ENCODE data around the gene SCN2B. TPM values are rescaled to one million over a fixed set of nuclear protein-coding genes. Genes with fewer than 3 reads are reported as not detected.

Gene SCN2B
- total RNA-seq, 1 donor from 2014 or later, result 24.9 TPM

DNA sequence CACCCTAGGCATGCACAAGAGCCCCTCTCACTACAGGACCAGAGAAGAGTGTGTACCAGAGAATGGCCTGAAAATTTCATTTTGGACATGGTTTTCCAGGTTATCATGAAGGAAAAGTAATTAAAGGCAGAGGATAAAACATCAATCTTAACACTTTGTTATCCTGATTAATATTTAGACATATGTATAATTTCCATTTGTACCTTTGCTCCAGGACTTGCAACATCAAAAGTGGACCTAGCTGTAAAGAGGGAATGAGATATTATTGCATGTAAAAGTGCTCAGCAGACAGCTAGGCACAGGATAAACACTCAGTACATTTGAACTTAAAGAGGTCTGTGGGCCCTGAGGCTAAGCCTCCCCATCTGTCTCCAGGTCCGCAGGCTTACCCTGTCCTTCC, 21.8 kb downstream of the SCN2B start:
- H3K4me3 ChIP-seq, result no peak overlapping the region
- H3K4me1 ChIP-seq, result peaks cover 35% of the 10 kb centered on the region
- H3K36me3 ChIP-seq, result no peaks in the 10 kb centered on the region
- no peak for DNase-seq
- no peak overlapping the region for H3K27ac ChIP-seq (replicated peaks)
- intact Hi-C loops (cut with micrococcal nuclease), result no loop called here
- H3K9me3 ChIP-seq (replicated peaks), result no peaks in the 10 kb centered on the region
- TF ChIP-seq, protein P1, sequence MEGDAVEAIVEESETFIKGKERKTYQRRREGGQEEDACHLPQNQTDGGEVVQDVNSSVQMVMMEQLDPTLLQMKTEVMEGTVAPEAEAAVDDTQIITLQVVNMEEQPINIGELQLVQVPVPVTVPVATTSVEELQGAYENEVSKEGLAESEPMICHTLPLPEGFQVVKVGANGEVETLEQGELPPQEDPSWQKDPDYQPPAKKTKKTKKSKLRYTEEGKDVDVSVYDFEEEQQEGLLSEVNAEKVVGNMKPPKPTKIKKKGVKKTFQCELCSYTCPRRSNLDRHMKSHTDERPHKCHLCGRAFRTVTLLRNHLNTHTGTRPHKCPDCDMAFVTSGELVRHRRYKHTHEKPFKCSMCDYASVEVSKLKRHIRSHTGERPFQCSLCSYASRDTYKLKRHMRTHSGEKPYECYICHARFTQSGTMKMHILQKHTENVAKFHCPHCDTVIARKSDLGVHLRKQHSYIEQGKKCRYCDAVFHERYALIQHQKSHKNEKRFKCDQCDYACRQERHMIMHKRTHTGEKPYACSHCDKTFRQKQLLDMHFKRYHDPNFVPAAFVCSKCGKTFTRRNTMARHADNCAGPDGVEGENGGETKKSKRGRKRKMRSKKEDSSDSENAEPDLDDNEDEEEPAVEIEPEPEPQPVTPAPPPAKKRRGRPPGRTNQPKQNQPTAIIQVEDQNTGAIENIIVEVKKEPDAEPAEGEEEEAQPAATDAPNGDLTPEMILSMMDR (IDR thresholded peaks at IDR 0.05; ENCODE audit: borderline replicate concordance), result no peak
- H3K27me3 ChIP-seq (ENCODE audit: low read depth), result peaks cover 64% of the 10 kb centered on the region

DNA sequence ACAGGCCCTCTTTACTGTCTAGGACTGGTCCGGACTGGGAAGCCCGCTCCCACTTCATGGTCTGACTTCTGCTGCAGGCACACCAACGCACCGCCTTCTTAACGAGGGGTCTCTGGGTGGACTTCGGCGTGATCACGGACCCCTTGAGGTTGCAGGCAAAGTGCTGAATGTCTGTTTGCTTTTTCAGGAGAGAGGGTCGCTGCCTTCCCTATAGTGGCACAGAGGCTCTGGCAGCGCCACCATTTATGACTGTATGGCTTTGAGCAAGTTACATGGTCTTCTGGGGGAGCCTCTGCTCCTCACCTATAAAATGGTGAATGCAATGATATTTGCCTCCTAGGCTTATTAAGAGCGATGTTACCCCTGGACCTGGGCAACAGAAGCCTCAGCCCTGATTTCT, 22.5 kb downstream of the SCN2B start:
- peaks cover 42% of the 10 kb centered on the region for H3K4me1 ChIP-seq
- H3K27ac ChIP-seq (replicated peaks), result no peak overlapping the region
- H3K36me3 ChIP-seq, result no peaks in the 10 kb centered on the region
- no peaks in the 10 kb centered on the region for H3K9me3 ChIP-seq (replicated peaks)
- H3K4me3 ChIP-seq, result no peak overlapping the region
- no peak for DNase-seq
- intact Hi-C loops (cut with micrococcal nuclease), result no loop called here
- TF ChIP-seq, protein P1 (IDR thresholded peaks at IDR 0.05; ENCODE audit: borderline replicate concordance), result no peak
- peaks cover 64% of the 10 kb centered on the region for H3K27me3 ChIP-seq (ENCODE audit: low read depth)

DNA sequence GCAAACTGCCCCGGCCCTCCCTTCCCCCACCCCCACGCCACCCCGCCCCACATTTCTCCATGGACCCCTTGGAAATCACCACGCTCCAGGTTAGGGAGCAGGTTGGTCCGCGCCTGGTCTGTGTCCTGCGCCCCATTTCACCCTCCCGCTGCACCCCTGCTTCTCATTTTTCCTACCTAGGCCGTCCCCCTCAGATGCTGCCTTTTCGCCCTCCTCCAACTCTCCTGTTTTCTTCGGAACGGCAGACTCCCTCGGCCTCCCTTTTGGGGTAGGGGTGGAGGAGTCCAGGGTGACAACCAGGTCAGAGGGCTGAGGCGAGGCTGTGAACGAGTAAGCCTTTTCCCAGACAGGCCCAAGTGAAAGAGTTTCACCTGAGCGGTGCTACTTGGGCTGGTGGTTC, 22.9 kb downstream of the SCN2B start:
- Histone ChIP-seq H3K27ac (replicated peaks) (no peak overlapping the region), H3K9me3 (replicated peaks) (no peaks in the 10 kb centered on the region), H3K4me3 (peak overlapping the region; percentile 75), H3K27me3 (ENCODE audit: low read depth) (peaks cover 64% of the 10 kb centered on the region), H3K4me1 (peaks cover 46% of the 10 kb centered on the region), H3K36me3 (no peaks in the 10 kb centered on the region)
- TF ChIP-seq, protein P1 (IDR thresholded peaks at IDR 0.05; ENCODE audit: borderline replicate concordance), result no peak
- no peak for DNase-seq
- intact Hi-C loops (cut with micrococcal nuclease), result no loop called here

DNA sequence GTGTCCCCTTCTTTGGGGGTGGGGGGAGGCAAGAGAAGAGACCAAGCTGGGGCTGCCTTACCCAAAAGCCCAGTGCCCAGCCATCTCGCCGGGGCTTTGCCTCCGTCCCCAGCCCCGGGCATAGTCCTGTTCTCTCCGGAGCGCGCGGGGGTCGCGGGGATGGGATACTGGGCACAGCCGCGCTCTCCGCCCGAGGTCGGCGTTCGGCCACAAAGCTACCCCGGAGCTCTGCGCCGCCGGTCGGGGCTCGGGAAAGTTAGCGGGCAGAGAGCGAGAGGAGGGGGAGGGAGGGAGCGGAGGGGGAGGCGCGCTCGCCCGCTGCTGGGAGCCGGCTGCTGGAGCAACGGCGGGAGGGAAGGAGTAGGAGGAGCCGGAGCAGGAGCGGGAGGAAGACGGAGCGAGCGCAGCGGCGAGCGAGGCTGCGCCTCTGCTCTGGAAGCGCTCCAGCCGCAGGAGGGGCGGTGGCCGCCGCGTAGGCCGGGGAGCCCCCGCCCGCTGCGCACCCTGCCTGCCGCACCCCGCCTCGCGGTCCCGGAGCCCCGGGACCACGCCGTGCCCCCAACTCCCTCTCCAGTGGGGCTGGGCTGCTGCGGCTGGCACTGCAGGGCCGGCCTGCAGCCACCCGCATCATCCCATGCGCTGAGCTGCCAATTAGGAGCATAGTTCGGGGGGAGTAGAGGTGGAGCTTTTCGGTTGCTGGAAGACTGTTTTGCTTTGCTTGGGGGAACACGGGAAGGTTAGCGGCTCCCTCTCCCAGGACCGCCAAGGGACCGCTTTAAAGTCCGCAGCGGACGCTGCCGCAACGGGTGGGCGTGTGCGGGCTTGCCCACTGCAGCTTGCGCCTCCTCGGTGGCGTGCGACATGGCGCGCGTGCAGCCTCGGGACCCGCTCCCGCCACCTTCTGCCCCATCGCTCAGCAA, 23.6 kb downstream of the SCN2B start, which contains the start of gene SCN4B:
TSS of gene SCN4B (minus strand) at position 272 of the 920 bp plus-strand sequence. CDS start at position 122, 150 bp downstream.
- H3K9me3 ChIP-seq (replicated peaks), result no peaks in the 10 kb centered on the region
- H3K36me3 ChIP-seq, result no peaks in the 10 kb centered on the region
- H3K27me3 ChIP-seq (ENCODE audit: low read depth), result peaks cover 64% of the 10 kb centered on the region
- peak within 1 kb of the TSS; percentile 75 for H3K4me3 ChIP-seq
- TF ChIP-seq, protein P1 (IDR thresholded peaks at IDR 0.05; ENCODE audit: borderline replicate concordance), result no peak
- intact Hi-C loops (cut with micrococcal nuclease), result no loop called here
- peaks cover 46% of the 10 kb centered on the region for H3K4me1 ChIP-seq
- peak; percentile 76 for DNase-seq
- H3K27ac ChIP-seq (replicated peaks), result peak within 1 kb of the TSS; percentile 71

DNA sequence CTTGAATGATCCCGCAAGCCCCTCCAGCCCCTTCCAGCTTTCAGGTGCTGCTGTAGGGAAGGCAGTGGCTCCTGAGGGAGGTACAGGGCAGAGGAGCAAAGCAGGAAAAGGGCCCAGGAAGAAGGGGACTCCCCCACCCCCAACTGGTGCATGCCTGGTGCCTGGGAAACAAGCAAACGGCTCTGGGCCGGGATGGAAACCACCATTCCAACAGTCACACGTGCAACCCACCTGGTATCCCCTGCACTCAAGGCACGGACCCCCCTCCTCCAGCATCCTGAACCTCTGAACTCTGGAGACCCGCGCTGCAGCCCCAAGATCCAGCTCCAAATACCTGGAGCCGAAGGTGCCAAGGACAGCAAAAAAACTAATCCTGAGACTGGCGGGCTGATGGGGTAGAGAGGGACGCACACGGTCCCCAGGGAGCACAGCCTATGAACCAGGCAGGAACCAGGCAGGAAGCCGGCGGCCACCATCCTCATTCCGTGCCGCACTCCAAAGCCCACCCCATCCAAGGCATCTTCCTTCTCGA, 24.4 kb downstream of the SCN2B start:
- no peak for DNase-seq
- TF ChIP-seq, protein P1 (IDR thresholded peaks at IDR 0.05; ENCODE audit: borderline replicate concordance), result no peak
- intact Hi-C loops (cut with micrococcal nuclease), result no loop called here
- Histone ChIP-seq H3K9me3 (replicated peaks) (no peaks in the 10 kb centered on the region), H3K36me3 (no peaks in the 10 kb centered on the region), H3K27ac (replicated peaks) (peak overlapping the region; percentile 71), H3K4me1 (peaks cover 44% of the 10 kb centered on the region), H3K4me3 (peak overlapping the region; percentile 75), H3K27me3 (ENCODE audit: low read depth) (peaks cover 60% of the 10 kb centered on the region)
